Measurements from ENCODE around the gene MCM9. TPM values are rescaled to one million over a fixed set of nuclear protein-coding genes. Genes with fewer than 3 reads are reported as not detected.

The MCM9 gene
- total RNA-seq, 1 experiment from 2014 or later, result 14.9 TPM

- TF ChIP-seq ERG (CRISPR knock-in tag; IDR thresholded peaks at IDR 0.05) (no peak), GABPB1 (CRISPR knock-in tag; IDR thresholded peaks at IDR 0.05) (no peak), STAT6 (CRISPR knock-in tag; conservative IDR thresholded peaks at IDR 0.05; ENCODE audit: low read depth) (no peak), NR3C1 (CRISPR knock-in tag; conservative IDR thresholded peaks at IDR 0.05; ENCODE audit: low read depth) (no peak)
Measured at GRCh38 chr6:118877806-118878205, 57.2 kb downstream of the MCM9 start (continued).

- ATAC-seq, result no peak
- TF ChIP-seq ZNF263 (CRISPR knock-in tag; IDR thresholded peaks at IDR 0.05; ENCODE audit: low read depth) (no peak), ELF4 (CRISPR knock-in tag; IDR thresholded peaks at IDR 0.05; ENCODE audit: low read depth) (no peak), ATF3 (CRISPR knock-in tag; conservative IDR thresholded peaks at IDR 0.05) (no peak), HMGA2 (CRISPR knock-in tag; IDR thresholded peaks at IDR 0.05) (no peak), STAT6 (CRISPR knock-in tag; conservative IDR thresholded peaks at IDR 0.05; ENCODE audit: low read depth) (no peak), ATF1 (CRISPR knock-in tag; IDR thresholded peaks at IDR 0.05) (no peak), OVOL2 (CRISPR knock-in tag; IDR thresholded peaks at IDR 0.05; ENCODE audit: borderline replicate concordance) (no peak), JAZF1 (CRISPR knock-in tag; IDR thresholded peaks at IDR 0.05) (no peak), EMX1 (CRISPR knock-in tag; IDR thresholded peaks at IDR 0.05) (no peak)
- H3K27ac Mint-ChIP-seq, result no peak overlapping the region
- H3K4me3 Mint-ChIP-seq, result no peak overlapping the region
- POLR2A ChIA-PET, result no interaction called here
- H3K9me3 Mint-ChIP-seq, result peaks cover 4% of the 10 kb centered on the region; the same call in 1 of the 2 replicates
- peaks cover 18% of the 10 kb centered on the region for H3K4me1 Mint-ChIP-seq
- no peaks in the 10 kb centered on the region for H3K36me3 Mint-ChIP-seq
- no peak for DNase-seq (ENCODE audit: low spot score)
- CTCF ChIA-PET, result no interaction called here
- H3K27me3 Mint-ChIP-seq (ENCODE audit: low read depth), result no peaks in the 10 kb centered on the region
Measured at GRCh38 chr6:118876814-118877213, 58.1 kb downstream of the MCM9 start.

- ChIA-PET POLR2A (no interaction called here), CTCF (no interaction called here)
- Mint-ChIP-seq H3K9me3 (peaks cover 4% of the 10 kb centered on the region; the same call in 1 of the 2 replicates), H3K36me3 (no peaks in the 10 kb centered on the region), H3K27me3 (ENCODE audit: low read depth) (no peaks in the 10 kb centered on the region), H3K4me1 (peaks cover 12% of the 10 kb centered on the region), H3K4me3 (no peak overlapping the region), H3K27ac (no peak overlapping the region)
- no peak for ATAC-seq
- no peak for DNase-seq (ENCODE audit: low spot score)
- TF ChIP-seq ZBTB43 (CRISPR knock-in tag; IDR thresholded peaks at IDR 0.05) (no peak), OVOL2 (CRISPR knock-in tag; IDR thresholded peaks at IDR 0.05; ENCODE audit: borderline replicate concordance) (no peak), TP53 (CRISPR knock-in tag; IDR thresholded peaks at IDR 0.05) (no peak), ATF2 (CRISPR knock-in tag; IDR thresholded peaks at IDR 0.05; ENCODE audit: borderline replicate concordance, low read depth) (no peak), ESRRA (CRISPR knock-in tag; IDR thresholded peaks at IDR 0.05; ENCODE audit: borderline replicate concordance) (no peak), PRRX2 (CRISPR knock-in tag; IDR thresholded peaks at IDR 0.05) (no peak), ZNF281 (CRISPR knock-in tag; IDR thresholded peaks at IDR 0.05) (no peak), E2F1 (CRISPR knock-in tag; IDR thresholded peaks at IDR 0.05) (no peak), HMGA2 (CRISPR knock-in tag; IDR thresholded peaks at IDR 0.05) (no peak)
Measured at GRCh38 chr6:118876198-118876597, 58.8 kb downstream of the MCM9 start.

Measured in WTC11 (cell line).